Fibroblast of mammary gland (primary cell): Measurements from ENCODE around the gene USP20.

Experiments
- DNase-seq: peaks from one replicate; pipeline ENCODE4 v3.0.0-alpha.2; 2010; ENCODE audit warnings: low read depth
- H3K4me3 ChIP-seq: 2 replicates; pipeline ENCODE4 v1.5.1; 2011; ENCODE audit warnings: low read depth, mild to moderate bottlenecking, low read length, moderate library complexity; ENCODE audit not compliant: control insufficient read depth
- TF ChIP-seq, protein P1 (sequence below): conservative IDR thresholded peaks from 2 replicates; pipeline ENCODE4 v1.5.1; 2011; ENCODE audit warnings: low read depth, low read length, inconsistent platforms; ENCODE audit not compliant: control insufficient read depth, insufficient read depth

USP20 gene

DNA sequence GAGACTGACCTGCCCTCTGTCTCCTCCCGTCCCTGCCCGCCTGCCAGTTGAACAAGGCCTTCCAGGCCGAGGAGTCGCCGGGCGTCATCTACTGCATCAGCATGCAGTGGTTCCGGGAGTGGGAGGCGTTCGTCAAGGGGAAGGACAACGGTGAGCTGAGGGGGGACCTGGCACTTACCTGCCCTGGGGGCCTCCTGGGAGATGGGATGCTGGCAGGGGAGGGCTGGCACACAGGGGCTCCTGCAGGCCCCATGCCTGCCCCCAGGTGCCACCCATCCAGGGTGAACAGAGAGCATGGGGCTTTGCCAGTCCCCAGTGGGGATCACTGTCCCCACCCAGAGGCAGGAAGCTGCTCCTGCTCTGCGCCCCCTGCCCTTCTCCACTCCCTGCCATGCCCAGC lies 43.0 kb downstream of the USP20 start:
- no peak overlapping the region for H3K4me3 ChIP-seq
- DNase-seq, result no peak
- TF ChIP-seq, protein P1, sequence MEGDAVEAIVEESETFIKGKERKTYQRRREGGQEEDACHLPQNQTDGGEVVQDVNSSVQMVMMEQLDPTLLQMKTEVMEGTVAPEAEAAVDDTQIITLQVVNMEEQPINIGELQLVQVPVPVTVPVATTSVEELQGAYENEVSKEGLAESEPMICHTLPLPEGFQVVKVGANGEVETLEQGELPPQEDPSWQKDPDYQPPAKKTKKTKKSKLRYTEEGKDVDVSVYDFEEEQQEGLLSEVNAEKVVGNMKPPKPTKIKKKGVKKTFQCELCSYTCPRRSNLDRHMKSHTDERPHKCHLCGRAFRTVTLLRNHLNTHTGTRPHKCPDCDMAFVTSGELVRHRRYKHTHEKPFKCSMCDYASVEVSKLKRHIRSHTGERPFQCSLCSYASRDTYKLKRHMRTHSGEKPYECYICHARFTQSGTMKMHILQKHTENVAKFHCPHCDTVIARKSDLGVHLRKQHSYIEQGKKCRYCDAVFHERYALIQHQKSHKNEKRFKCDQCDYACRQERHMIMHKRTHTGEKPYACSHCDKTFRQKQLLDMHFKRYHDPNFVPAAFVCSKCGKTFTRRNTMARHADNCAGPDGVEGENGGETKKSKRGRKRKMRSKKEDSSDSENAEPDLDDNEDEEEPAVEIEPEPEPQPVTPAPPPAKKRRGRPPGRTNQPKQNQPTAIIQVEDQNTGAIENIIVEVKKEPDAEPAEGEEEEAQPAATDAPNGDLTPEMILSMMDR, result no peak

DNA sequence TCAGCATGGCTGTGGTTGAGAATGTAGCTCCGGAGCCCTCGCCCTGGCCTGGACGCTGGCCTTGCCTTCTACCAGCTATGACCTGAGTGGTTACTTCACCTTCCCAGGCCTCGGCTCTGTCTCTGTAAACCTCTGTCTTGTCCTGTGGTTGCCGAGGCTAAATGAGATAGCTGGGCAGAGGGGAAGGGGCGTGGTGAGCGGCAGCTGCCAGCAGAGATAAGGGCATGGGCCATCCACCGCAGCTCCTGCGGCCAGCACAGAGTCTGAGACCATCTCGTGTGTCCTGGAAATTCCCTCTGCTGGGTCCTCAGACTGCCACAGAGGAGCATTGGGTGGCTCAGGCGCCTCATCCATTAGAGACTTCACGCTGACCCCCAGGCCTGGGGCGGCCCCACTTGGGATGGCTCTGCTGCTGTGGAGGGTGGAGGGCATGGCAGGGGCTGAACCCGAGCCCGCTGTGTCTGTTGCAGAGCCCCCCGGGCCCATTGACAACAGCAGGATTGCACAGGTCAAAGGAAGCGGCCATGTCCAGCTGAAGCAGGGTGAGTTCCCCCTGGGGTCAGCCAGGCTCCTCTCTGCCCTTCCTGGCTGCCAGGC lies 43.9 kb downstream of the USP20 start:
- H3K4me3 ChIP-seq, result no peak overlapping the region
- TF ChIP-seq, protein P1, result no peak
- no peak for DNase-seq

DNA sequence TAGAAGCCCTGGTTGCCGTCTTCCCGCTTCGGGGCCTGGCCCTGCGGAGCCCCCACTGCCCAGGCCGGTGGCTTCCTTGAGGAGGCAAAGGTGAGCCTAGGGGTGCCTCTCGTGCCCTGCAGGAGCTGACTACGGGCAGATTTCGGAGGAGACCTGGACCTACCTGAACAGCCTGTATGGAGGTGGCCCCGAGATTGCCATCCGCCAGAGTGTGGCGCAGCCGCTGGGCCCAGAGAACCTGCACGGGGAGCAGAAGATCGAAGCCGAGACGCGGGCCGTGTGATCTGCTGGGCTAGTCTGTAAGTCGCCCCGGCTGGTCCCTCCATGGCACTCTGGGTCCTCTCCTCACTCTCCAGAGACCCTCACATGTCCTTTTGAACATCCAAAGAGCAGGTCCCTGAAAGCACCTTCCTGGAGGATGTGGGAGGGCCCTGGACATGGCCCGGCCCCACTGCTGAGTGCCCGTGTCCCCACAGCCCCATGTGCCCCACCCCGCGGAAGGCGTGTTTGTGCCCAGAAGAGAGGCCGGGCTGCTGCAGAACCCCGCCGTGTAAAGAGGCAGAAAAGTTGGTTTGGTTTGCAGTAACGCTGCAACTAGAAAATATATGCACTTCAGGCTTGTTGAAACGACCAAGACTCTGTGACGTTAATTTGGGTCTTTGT lies 44.9 kb downstream of the USP20 start:
- no peak overlapping the region for H3K4me3 ChIP-seq
- TF ChIP-seq, protein P1, result no peak
- no peak for DNase-seq

DNA sequence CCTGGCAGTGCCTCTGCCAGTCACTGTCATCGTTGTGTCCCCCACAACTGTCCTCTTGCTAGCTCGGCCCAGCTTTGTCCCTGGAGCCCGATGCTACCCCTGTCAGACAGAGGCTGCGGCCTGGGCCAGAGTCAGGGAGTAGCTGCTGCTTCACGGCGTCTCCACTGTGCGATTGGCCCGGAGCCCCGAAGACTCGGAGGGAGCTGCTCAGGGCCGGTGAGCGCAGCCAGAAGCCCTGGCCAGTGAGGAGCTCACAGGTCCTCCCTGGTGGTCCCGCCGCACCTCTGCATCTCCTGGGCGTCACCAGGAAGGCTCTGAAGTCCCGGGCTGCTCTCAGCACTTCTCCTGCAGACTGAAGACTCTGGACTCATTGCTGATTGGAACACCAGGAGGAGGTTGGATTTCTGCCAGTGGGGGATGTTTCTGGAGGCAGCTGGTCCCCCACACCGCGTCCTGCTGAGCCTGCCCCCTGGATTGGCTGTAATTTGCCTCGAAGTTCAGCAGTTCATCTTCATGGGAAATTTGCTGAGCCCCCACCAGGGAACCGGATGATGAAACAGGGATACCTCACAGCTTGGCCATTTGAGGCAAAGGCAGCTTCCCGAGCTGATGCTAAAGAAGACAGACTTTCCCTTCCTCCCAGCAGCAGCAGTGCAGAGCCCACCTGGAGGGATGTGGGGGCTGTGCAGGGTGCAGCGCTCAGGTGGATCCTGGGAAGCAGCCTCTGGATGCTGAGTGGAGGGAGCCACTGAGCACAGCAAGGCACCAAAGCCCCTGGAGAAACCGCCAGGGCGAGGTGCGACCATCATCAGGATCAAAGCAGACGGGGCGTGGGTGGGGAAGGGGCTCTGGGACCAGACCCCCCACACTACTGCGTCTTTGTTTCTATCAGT lies 45.6 kb downstream of the USP20 start:
- no peak overlapping the region for H3K4me3 ChIP-seq
- TF ChIP-seq, protein P1, result no peak
- DNase-seq, result no peak

DNA sequence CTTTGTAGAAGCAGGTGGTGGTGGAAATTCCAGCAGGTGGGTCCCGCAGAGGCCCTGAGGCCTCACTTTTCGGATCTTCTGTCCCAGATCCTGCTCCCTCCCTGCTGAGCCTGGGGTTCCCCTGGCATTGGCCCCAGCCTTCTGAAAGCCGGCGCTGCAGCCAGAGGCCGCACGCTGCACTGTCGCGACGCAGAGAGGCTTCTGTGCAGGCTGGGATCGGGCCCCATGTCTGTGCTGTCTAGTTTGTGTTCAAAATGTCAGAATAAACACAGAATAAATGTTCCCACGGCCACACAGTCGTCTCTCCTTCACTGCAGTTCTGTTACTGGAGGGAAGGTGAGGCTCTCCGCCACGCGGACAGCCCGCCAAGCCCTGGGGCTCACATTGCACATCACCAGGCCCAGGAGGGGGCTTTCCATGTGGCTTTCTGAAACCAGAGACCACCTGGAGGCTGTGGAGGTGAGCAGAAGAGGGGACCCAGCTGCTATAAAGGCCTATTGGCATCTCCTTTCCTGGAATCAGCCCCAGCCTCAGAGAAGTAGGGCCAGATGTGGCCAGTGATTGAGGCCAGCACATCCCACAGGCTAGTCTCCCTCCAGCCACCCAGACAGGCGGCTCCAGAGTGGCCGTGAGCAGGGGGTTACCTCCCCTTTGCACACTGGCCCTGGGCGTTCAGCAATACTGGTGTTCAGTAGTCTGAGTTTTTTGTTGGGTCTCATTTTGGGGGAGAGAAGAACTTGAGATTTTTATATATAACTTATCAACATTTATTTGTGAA lies 46.5 kb downstream of the USP20 start:
- DNase-seq, result no peak
- no peak overlapping the region for H3K4me3 ChIP-seq
- TF ChIP-seq, protein P1, result no peak
